ENCODE results near the gene SLC34A3.
"Not testable (repeated sequence)": the region's sequence is repeated elsewhere in the genome, so short reads cannot be mapped to it uniquely, and the experiment has no call there.

The SLC34A3 gene

GRCh38 chr9:137243626-137244485 is 13.2 kb downstream of the SLC34A3 start:
- DNase-seq, result no peak

GRCh38 chr9:137244486-137245449 is 14.1 kb downstream of the SLC34A3 start:
- no peak for DNase-seq

- DNase-seq, result no peak
Measured at GRCh38 chr9:137245450-137246421, 15.0 kb downstream of the SLC34A3 start.

- DNase-seq, result no peak
Measured at GRCh38 chr9:137247135-137247915, 16.6 kb downstream of the SLC34A3 start.

- no peak for DNase-seq
Measured at GRCh38 chr9:137247916-137248175, 17.1 kb downstream of the SLC34A3 start.

- no peak for DNase-seq
Measured at GRCh38 chr9:137250329-137251193, 19.9 kb downstream of the SLC34A3 start.

GRCh38 chr9:137251194-137251461 is 20.4 kb downstream of the SLC34A3 start, which contains the start of gene STPG3:
STPG3 (plus strand) TSS chr9:137251286; CDS start chr9:137251287, 1 bp downstream.
- DNase-seq, result no peak

GRCh38 chr9:137251490-137252268 is 21.0 kb downstream of the SLC34A3 start:
- DNase-seq, result no peak

GRCh38 chr9:137252555-137253506 is 22.1 kb downstream of the SLC34A3 start:
- no peak for DNase-seq

- no peak for DNase-seq
Measured at GRCh38 chr9:137253717-137254623, 23.3 kb downstream of the SLC34A3 start.

DNA sequence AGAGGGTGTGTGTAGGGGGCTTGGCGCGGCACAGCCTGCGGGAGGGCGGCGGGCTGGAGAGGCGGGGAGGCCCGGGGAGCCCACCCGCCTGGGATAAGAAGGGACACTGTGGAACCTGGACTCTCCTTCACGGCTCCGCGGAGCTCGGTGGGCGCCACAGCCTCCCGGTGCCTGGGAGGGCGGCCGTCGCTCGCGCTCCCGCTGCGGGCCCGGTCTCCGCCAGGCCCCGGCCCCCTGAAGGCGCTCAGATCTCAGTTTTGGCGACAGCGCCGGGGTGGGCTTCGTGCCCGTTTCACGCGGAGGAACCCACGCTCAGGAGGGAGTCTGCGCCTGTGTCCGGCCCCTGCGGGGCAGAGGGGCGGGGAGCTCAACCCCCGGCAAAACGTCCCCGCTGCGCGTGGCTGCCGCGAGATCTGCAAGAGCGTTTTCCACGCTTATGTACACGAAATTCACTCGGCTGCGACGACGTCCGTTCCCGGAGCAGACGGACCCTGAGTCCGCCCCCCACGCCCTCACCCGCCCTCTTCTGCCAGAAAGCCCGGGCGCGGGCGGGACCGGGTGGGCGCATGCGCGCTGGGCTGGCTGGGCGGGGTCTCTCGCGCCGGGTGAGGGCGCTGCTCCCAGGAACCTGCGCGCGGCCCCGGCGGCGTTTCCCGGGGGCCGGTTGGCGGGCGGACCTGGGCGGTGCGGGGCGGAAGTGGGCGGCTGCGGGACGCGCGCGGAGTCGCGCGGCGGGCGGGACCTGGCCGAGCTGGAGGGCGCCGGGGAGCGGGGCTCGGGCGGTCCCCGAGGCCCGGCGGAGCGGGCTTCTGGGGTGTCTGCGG is 24.1 kb downstream of the SLC34A3 start, which contains the start of gene NELFB:
TSS of gene NELFB (plus strand) at position 704 of the 824 bp plus-strand sequence.
- peak; percentile 91 for DNase-seq

- DNase-seq, result no peak
Measured at GRCh38 chr9:137255448-137256114, 24.9 kb downstream of the SLC34A3 start.

GRCh38 chr9:137256362-137256761 is 25.7 kb downstream of the SLC34A3 start:
- DNase-seq, result no peak

- no peak for DNase-seq
Measured at GRCh38 chr9:137256856-137257255, 26.2 kb downstream of the SLC34A3 start.

- DNase-seq, result not testable (repeated sequence)
Measured at GRCh38 chr9:137262173-137262908, 31.6 kb downstream of the SLC34A3 start.
